Measurements from ENCODE around the gene FAM151B.
A peak's percentile ranks its signal among the peaks of the same experiment; 100 is the strongest.
"Not testable (repeated sequence)": the region's sequence is repeated elsewhere in the genome, so short reads cannot be mapped to it uniquely, and the experiment has no call there.

FAM151B gene

GRCh38 chr5:80487829-80488721 is at the start of gene FAM151B:
FAM151B (plus strand) TSS chr5:80488100; CDS start chr5:80488124, 24 bp downstream.
- peak; percentile 69 to 75 for DNase-seq (ENCODE audit: low read depth in 2 of 2)

- no peak for DNase-seq (ENCODE audit: low read depth in 2 of 2)
Observed at GRCh38 chr5:80438739-80439138, 49.2 kb upstream of the FAM151B start.

- DNase-seq (ENCODE audit: low read depth in 2 of 2), result no peak
Observed at GRCh38 chr5:80439213-80439612, 48.7 kb upstream of the FAM151B start.

- no peak for DNase-seq (ENCODE audit: low read depth in 2 of 2)
Observed at GRCh38 chr5:80442742-80443141, 45.2 kb upstream of the FAM151B start.

- DNase-seq (ENCODE audit: low read depth in 2 of 2), result no peak
Observed at GRCh38 chr5:80453366-80453765, 34.5 kb upstream of the FAM151B start.

- DNase-seq (ENCODE audit: low read depth in 2 of 2), result no peak
Observed at GRCh38 chr5:80463269-80463668, 24.6 kb upstream of the FAM151B start.

GRCh38 chr5:80466669-80467485 is 21.0 kb upstream of the FAM151B start:
- DNase-seq (ENCODE audit: low read depth in 2 of 2), result no peak

GRCh38 chr5:80468131-80468530 is 19.8 kb upstream of the FAM151B start:
- DNase-seq (ENCODE audit: low read depth in 2 of 2), result no peak

GRCh38 chr5:80470631-80471030 is 17.3 kb upstream of the FAM151B start:
- not testable (repeated sequence) for DNase-seq (ENCODE audit: low read depth in 2 of 2)

- no peak for DNase-seq (ENCODE audit: low read depth in 2 of 2)
Observed at GRCh38 chr5:80474929-80475328, 13.0 kb upstream of the FAM151B start.

GRCh38 chr5:80479713-80480112 is 8.2 kb upstream of the FAM151B start:
- no peak for DNase-seq (ENCODE audit: low read depth in 2 of 2)

GRCh38 chr5:80480354-80480753 is 7.5 kb upstream of the FAM151B start:
- no peak for DNase-seq (ENCODE audit: low read depth in 2 of 2)

- peak in 1 of 2 experiments; percentile 14 for DNase-seq (ENCODE audit: low read depth in 2 of 2)
Observed at GRCh38 chr5:80481019-80481893, 6.6 kb upstream of the FAM151B start.

- DNase-seq (ENCODE audit: low read depth in 2 of 2), result no peak
Observed at GRCh38 chr5:80482578-80482977, 5.3 kb upstream of the FAM151B start.

- no peak for DNase-seq (ENCODE audit: low read depth in 2 of 2)
Observed at GRCh38 chr5:80483636-80484232, 4.2 kb upstream of the FAM151B start.

GRCh38 chr5:80487444-80487828 is 464 bp upstream of the FAM151B start:
- no peak for DNase-seq (ENCODE audit: low read depth in 2 of 2)

- DNase-seq (ENCODE audit: low read depth in 2 of 2), result no peak
Observed at GRCh38 chr5:80491296-80491695, 3.4 kb downstream of the FAM151B start.

GRCh38 chr5:80492741-80493140 is 4.8 kb downstream of the FAM151B start:
- no peak for DNase-seq (ENCODE audit: low read depth in 2 of 2)

- not testable (repeated sequence) for DNase-seq (ENCODE audit: low read depth in 2 of 2)
Observed at GRCh38 chr5:80493443-80493842, 5.5 kb downstream of the FAM151B start.

GRCh38 chr5:80495891-80496290 is 8.0 kb downstream of the FAM151B start:
- no peak for DNase-seq (ENCODE audit: low read depth in 2 of 2)

GRCh38 chr5:80502800-80503199 is 14.9 kb downstream of the FAM151B start:
- DNase-seq (ENCODE audit: low read depth in 2 of 2), result no peak
